GM10266 (cell line): ENCODE data around the gene FAM161A.
"Not testable (repeated sequence)": the region's sequence is repeated elsewhere in the genome, so short reads cannot be mapped to it uniquely, and the experiment has no call there.

ENCODE experiments used
- DNase-seq: peaks from one replicate; pipeline ENCODE4 v3.0.0; 2012; ENCODE audit errors: extremely low spot score
- TF ChIP-seq, protein P1 (sequence below): IDR thresholded peaks from 2 replicates; pipeline ENCODE4 v1.5.1; 2012; ENCODE audit warnings: mild to moderate bottlenecking, low read depth; ENCODE audit not compliant: control insufficient read depth, insufficient read depth; ENCODE audit errors: missing control alignments

Gene FAM161A

DNA sequence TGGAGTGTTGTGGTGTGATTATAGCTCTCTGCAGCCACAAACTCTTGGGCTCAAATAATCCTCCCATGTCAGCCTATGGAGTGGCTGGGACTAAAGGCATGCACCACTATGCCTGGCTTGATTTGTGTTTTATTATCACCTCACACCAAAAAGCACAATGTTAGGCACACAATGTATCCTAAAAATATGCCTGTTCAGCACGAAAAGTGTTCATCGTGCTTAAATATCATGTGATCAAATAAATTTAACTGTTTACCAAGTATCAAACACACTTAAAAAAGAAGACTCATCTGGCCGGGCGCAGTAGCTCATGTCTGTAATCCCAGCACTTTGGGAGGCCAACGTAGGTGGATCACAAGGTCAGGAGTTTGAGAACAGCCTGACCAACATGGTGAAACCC is 29.0 kb upstream of the FAM161A start:
- TF ChIP-seq, protein P1, sequence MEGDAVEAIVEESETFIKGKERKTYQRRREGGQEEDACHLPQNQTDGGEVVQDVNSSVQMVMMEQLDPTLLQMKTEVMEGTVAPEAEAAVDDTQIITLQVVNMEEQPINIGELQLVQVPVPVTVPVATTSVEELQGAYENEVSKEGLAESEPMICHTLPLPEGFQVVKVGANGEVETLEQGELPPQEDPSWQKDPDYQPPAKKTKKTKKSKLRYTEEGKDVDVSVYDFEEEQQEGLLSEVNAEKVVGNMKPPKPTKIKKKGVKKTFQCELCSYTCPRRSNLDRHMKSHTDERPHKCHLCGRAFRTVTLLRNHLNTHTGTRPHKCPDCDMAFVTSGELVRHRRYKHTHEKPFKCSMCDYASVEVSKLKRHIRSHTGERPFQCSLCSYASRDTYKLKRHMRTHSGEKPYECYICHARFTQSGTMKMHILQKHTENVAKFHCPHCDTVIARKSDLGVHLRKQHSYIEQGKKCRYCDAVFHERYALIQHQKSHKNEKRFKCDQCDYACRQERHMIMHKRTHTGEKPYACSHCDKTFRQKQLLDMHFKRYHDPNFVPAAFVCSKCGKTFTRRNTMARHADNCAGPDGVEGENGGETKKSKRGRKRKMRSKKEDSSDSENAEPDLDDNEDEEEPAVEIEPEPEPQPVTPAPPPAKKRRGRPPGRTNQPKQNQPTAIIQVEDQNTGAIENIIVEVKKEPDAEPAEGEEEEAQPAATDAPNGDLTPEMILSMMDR = no peak
- DNase-seq = no peak

DNA sequence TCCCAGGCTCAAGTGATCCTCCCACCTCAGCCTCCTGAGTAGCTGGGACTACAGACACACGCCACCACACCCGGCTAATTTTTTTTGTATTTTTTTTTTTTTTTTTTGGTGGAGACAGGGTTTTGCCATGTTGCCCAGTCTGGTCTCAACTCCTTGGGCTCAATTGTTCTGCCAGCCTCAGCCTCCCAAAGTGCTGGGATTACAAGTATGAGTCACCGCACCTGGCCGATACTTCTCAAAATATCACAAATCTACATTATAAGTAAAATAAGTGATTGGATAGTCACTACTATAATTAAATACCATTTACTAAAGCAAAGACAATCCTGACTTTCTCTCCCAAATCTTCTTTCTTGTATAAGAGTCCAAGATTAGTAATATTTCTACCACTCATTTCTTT is 25.5 kb upstream of the FAM161A start:
- not testable (repeated sequence) for DNase-seq

DNA sequence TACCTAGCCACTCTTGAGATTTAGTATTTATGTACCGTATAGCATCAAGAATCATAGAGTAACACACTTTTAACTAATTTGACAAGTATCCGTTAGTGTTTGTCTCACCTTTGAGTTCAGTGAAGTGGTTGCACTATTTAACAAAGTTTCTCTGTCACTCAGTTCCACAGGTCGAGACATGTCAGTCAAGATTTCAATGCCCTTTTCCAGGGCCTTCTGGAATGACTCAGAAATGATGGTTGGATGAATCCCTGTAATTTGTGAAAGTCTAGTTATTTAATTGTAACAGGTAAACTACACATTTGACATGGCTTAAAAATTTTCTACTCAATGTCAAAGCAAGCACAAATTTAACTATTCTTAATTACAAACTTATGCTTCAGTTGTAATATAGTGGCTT is 24.9 kb upstream of the FAM161A start:
- DNase-seq = no peak
- TF ChIP-seq, protein P1 = no peak

DNA sequence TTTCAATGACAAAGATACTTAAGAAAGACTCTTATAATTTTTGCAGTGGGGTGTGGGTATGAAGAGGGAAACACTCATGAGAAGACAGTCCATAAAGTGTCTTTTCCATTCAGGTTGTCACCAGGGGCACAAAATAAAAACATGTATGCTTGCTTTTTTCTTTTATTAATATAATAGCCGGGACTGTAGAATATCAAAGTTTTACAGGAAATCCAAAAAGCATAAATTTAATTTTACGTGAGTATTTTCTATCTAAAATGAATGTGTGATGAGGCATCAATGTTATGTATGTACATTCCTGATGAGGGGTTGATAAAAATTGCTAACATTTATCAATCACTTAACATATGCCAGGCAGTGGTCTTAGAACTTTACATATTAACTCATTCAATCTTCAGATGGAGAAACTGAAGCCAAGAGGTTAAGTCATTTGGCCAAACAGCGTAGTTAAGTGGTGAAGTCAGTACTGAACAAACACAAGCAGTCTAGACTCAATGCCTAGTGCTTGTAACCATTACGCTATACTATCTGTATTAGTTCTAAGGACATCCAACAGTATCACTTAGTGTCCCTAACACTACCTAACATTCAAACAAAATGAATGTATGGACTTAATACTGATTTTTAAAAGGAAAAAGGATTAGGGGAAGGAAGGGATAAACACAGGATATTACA is 23.8 kb upstream of the FAM161A start:
- TF ChIP-seq, protein P1 = no peak
- DNase-seq = no peak

DNA sequence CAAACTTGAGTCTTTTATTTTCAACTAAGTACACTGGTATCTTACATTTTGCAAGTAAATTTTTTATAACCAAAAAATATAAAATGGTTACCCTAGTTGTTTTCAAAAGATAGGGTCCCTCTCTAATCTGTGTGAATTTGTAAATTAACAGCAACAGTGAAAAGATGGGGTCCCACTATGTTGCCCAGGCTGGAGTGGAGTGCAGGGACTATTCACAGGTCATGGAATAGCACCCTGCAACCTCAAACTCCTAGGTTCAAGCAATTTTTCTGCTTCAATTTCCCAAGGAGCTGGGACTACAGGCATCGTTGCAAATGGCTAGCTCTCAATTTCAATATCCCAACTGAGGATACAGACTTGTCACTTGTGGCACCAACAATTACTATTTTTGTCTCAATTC is 22.5 kb upstream of the FAM161A start:
- no peak for DNase-seq
- TF ChIP-seq, protein P1 = no peak

DNA sequence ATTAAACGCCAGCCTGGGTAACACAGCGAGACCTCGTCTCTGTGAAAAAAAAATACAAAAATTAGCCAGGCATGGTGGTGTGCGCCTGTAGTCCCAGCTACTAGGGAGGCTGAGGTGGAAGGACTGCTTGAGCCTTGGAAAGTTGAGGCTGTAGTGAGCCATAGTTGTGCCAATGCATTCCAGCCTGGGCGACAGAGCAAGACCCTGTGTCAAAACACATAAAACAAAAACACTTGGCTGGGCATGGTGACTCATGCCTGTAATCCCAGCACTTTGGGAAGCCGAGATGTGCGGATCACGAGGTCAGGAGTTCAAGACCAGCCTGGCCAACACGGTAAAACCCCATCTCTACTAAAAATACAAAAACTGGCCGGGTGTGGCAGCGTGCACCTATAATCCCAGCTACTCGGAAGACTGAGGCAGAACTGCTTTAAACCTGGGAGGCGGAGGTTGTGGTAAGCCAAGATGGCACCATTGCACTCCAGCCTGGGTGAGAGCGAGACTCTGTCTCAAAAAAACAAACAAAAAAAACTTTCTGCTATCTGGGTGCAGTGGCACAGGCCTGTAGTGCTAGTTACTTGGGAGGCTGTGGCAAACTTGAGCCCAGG is 12.7 kb upstream of the FAM161A start:
- DNase-seq = not testable (repeated sequence)

DNA sequence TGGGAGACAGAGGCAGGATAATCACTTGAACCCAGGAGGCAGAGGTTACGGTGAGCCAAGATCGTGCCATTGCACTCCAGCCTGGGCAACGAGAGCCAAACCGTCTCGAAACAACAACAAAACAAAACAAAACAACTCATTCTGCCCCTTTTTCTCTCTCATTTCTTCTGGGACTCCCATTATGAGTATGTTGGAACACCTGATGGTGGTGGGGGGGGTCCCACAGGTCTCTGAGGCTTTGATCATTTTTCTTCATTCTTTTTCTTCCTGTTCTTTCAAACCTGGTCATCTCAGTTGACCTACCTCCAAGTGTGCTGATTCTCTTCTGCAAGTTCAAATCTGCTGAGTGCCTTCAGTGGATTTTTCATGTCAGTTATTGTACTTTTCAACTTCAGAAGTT is 8.2 kb upstream of the FAM161A start:
- DNase-seq = no peak
- TF ChIP-seq, protein P1 = no peak

DNA sequence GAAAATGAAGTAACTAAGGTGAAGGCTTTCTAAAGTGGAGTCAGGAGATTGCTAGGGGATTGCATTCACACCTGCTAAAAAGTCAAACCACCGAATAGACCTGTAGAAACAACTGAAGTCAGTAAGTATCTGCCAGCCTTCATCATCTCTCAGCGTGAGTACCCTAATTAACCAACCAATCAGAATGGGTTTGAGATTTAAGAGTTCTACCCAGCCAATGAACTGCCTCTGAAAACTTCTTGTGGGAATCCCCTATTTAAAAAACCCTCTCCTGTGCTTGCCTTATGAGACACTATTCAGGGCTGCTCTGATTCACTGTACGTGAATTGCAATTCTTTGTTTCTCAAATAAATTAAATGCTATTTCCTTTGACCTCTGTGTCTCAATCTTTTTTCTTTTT is 3.4 kb upstream of the FAM161A start:
- DNase-seq = no peak
- TF ChIP-seq, protein P1 = no peak

DNA sequence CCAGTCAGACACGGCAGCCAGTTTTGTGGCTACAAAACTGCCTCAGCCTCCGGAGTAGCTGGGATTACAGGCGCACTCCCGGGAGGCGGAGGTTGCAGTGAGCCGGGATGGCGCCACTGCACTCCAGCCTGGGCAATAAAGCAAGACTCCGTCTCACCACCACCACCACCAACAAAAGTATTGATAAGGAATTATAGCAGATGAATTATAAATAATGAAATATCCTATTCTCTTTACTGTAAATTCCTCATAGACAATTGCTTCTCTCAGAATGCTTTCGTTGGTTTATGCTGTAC is 1.4 kb upstream of the FAM161A start:
- DNase-seq = no peak
- TF ChIP-seq, protein P1 = no peak
